VCaP (cell line): ENCODE results near the gene AKAP6.
A peak's percentile ranks its signal among the peaks of the same experiment; 100 is the strongest.

Source experiments
- H3K27ac ChIP-seq: fragments of 450-650 bp; 2 replicates; pipeline ENCODE4 v1.5.1; 2017
- CTCF ChIP-seq: fragments of 450-650 bp; conservative IDR thresholded peaks from 2 replicates; pipeline ENCODE4 v1.5.1; 2017; ENCODE audit warnings: mild to moderate bottlenecking, moderate library complexity

The AKAP6 gene

GRCh38 chr14:32469388-32470160 lies 140.5 kb downstream of the AKAP6 start:
- peak; percentile 73 for TF ChIP-seq CTCF
- H3K27ac ChIP-seq, result no peak overlapping the region

GRCh38 chr14:32470161-32470715 lies 141.1 kb downstream of the AKAP6 start:
- no peak for TF ChIP-seq CTCF
- H3K27ac ChIP-seq, result no peak overlapping the region

- no peak overlapping the region for H3K27ac ChIP-seq
- no peak for TF ChIP-seq CTCF
These were observed 142.1 kb downstream of the AKAP6 start for GRCh38 chr14:32471181-32471580.

- no peak overlapping the region for H3K27ac ChIP-seq
- no peak for TF ChIP-seq CTCF
These were observed 143.0 kb downstream of the AKAP6 start for GRCh38 chr14:32472076-32472475.

GRCh38 chr14:32472512-32473463 lies 143.7 kb downstream of the AKAP6 start:
- TF ChIP-seq CTCF, result no peak
- H3K27ac ChIP-seq, result peak overlapping the region; percentile 46

- peak overlapping the region; percentile 46 for H3K27ac ChIP-seq
- no peak for TF ChIP-seq CTCF
These were observed 144.4 kb downstream of the AKAP6 start for GRCh38 chr14:32473464-32473855.
